ENCODE data around the gene HOXB8. TPM values are rescaled to one million over a fixed set of nuclear protein-coding genes. Genes with fewer than 3 reads are reported as not detected.

The HOXB8 gene
- total RNA-seq, 1 donor from 2014 or later: not detected

DNA sequence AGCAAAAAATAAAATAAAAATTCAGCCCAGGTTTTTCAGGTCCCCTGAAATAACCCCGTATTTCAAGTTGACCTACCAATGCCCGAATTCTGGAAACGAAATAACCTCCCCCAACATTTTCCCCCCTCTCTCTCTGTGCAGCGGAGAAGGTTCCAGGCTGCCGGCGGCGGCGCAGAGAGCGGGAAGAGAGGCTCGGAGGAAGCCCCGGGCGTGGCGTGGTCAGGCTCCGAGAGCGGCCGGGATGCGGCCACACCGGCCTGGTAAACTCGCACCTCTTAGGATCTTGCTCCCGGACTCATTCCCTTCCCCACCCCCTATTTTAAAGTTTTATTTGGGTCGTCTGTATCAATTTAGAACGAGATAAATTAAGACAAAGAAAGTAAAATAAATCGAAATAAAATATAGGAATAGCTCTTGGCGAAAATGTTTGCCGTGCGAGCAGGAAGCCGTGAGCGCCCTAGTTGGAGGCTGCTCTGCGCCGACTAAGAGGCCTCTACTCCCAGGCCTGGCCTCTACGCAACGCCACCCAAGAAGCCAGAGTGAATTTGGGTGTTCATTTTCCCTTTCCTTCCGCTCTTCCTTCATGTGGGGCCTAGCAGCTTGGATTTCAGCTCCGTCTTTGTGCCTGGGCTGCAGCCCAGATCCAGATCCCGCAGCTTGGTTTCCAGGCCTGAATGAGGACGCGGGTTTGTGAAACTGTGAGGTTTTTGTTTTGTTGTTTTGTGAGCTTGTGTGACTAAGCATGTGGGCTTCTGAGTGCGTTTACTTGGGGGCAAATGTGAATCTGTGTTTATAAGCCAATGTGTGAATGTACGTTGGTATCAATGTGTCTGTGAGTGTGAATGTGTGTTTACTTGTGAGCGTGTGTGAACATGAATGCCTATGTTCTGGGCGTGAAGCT lies 8.9 kb downstream of the HOXB8 start:
- no peak overlapping the region for H3K27ac Mint-ChIP-seq (ENCODE audit: unreplicated experiment)
- H3K4me1 Mint-ChIP-seq (ENCODE audit: low read depth, unreplicated experiment): no peaks in the 10 kb centered on the region
- H3K4me3 Mint-ChIP-seq (ENCODE audit: unreplicated experiment): no peak overlapping the region

DNA sequence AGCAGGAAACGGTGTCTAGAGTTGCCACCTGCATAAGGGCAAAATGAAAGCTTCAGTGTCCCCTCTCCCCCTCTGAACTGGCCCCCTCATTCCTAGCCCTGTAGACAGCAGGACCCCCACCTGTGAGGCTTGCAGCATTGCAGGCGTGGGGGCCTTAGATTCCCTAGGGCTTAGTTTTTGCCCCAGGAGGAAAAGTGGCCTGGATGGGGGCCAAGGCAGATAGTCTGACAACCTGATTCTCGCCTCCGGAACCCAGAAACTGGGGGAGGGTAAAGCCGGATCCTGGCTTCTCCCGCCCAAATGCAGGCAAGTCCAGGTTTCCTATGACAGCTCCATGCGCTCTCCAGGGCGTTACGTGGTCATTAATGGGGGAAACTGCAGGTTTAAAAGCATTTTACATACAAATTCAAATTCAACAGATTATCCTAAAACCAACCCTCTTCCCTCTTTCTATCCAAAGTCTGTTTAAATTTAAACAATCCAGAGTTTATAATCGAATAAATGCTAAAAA lies 9.6 kb downstream of the HOXB8 start:
- TF ChIP-seq, protein P1, sequence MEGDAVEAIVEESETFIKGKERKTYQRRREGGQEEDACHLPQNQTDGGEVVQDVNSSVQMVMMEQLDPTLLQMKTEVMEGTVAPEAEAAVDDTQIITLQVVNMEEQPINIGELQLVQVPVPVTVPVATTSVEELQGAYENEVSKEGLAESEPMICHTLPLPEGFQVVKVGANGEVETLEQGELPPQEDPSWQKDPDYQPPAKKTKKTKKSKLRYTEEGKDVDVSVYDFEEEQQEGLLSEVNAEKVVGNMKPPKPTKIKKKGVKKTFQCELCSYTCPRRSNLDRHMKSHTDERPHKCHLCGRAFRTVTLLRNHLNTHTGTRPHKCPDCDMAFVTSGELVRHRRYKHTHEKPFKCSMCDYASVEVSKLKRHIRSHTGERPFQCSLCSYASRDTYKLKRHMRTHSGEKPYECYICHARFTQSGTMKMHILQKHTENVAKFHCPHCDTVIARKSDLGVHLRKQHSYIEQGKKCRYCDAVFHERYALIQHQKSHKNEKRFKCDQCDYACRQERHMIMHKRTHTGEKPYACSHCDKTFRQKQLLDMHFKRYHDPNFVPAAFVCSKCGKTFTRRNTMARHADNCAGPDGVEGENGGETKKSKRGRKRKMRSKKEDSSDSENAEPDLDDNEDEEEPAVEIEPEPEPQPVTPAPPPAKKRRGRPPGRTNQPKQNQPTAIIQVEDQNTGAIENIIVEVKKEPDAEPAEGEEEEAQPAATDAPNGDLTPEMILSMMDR (IDR thresholded peaks at IDR 0.05; ENCODE audit: partially characterized antibody, unreplicated experiment): no peak
- H3K9me3 Mint-ChIP-seq (ENCODE audit: unreplicated experiment): peaks cover 25% of the 10 kb centered on the region

More for the DNA sequence above, 8.9 kb downstream of the HOXB8 start:
- Mint-ChIP-seq H3K36me3 (ENCODE audit: unreplicated experiment) (no peaks in the 10 kb centered on the region), H3K27me3 (ENCODE audit: unreplicated experiment) (peaks cover 48% of the 10 kb centered on the region), H3K9me3 (ENCODE audit: unreplicated experiment) (peaks cover 29% of the 10 kb centered on the region)
- DNase-seq: no peak
- TF ChIP-seq, protein P1 (IDR thresholded peaks at IDR 0.05; ENCODE audit: partially characterized antibody, unreplicated experiment): no peak

DNA sequence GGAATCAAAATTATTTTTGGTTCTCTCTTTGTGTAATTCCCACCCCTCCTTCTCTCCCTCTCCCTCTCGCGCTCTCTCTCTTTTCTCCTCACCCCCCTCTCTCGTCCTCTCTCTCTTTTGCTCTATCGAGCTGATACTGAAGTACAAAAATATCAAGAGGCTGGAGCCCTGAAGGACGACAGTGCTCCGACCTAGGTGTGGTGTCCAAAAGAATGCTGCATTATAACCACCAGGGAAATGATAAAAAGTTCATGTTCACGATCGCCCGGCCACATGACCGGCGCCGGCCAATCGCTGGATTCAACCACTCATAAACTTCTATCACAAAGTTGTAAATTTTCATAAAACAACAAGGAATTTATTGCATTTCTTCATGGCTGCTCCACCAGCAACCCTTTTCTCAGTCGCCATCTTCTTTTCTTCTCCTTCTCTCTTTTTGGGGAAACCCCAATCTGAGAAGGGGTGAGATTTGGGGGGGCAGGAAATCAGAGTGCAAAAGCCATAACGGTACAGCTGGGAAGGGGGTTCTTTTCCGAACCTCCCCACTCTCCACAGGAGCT lies 10.2 kb downstream of the HOXB8 start, which contains the start of gene HOXB6:
Gene HOXB6 (minus strand): TSS at position 217 of the 560 bp plus-strand sequence. CDS start 6,836 bp downstream, outside the sequence.
- TF ChIP-seq, protein P1 (IDR thresholded peaks at IDR 0.05; ENCODE audit: partially characterized antibody, unreplicated experiment): no peak
- Mint-ChIP-seq H3K27me3 (ENCODE audit: unreplicated experiment) (peaks cover 52% of the 10 kb centered on the region), H3K36me3 (ENCODE audit: unreplicated experiment) (no peaks in the 10 kb centered on the region), H3K9me3 (ENCODE audit: unreplicated experiment) (peaks cover 25% of the 10 kb centered on the region), H3K4me1 (ENCODE audit: low read depth, unreplicated experiment) (no peaks in the 10 kb centered on the region), H3K4me3 (ENCODE audit: unreplicated experiment) (no peak within 1 kb of the TSS), H3K27ac (ENCODE audit: unreplicated experiment) (no peak within 1 kb of the TSS)
- no peak for DNase-seq

More for the DNA sequence above, 9.6 kb downstream of the HOXB8 start:
- H3K4me3 Mint-ChIP-seq (ENCODE audit: unreplicated experiment): no peak overlapping the region
- H3K36me3 Mint-ChIP-seq (ENCODE audit: unreplicated experiment): no peaks in the 10 kb centered on the region
- DNase-seq: no peak
- H3K27me3 Mint-ChIP-seq (ENCODE audit: unreplicated experiment): peaks cover 47% of the 10 kb centered on the region
- H3K27ac Mint-ChIP-seq (ENCODE audit: unreplicated experiment): no peak overlapping the region
- no peaks in the 10 kb centered on the region for H3K4me1 Mint-ChIP-seq (ENCODE audit: low read depth, unreplicated experiment)

GRCh38 chr17:48603959-48604769 lies 10.9 kb downstream of the HOXB8 start:
- Mint-ChIP-seq H3K4me3 (ENCODE audit: unreplicated experiment) (no peak overlapping the region), H3K27ac (ENCODE audit: unreplicated experiment) (no peak overlapping the region), H3K27me3 (ENCODE audit: unreplicated experiment) (peaks cover 55% of the 10 kb centered on the region), H3K36me3 (ENCODE audit: unreplicated experiment) (no peaks in the 10 kb centered on the region), H3K4me1 (ENCODE audit: low read depth, unreplicated experiment) (no peaks in the 10 kb centered on the region), H3K9me3 (ENCODE audit: unreplicated experiment) (peaks cover 25% of the 10 kb centered on the region)
- TF ChIP-seq, protein P1 (IDR thresholded peaks at IDR 0.05; ENCODE audit: partially characterized antibody, unreplicated experiment): no peak
- no peak for DNase-seq
